Measurements from ENCODE around the gene LITAFD. TPM values are rescaled to one million over a fixed set of nuclear protein-coding genes. Genes with fewer than 3 reads are reported as not detected.

The LITAFD gene
- total RNA-seq, 1 experiment from 2014 or later: not detected

GRCh38 chr16:8894736-8895334 lies 12.7 kb downstream of the LITAFD start:
- ChIA-PET CTCF (no interaction called here), POLR2A (no interaction called here), RAD21 (ENCODE audit: low non-redundant PET in 1 of 2, low total read pairs in 2 of 2, uncharacterized antibody in 2 of 2, unreplicated experiment in 2 of 2) (no interaction called here)
- H3K9me2 ChIP-seq (ENCODE audit: insufficient read depth): no peaks in the 10 kb centered on the region
- intact Hi-C loops (cut with micrococcal nuclease): no loop called here
- peaks cover 52 to 67% of the 10 kb centered on the region in 2 experiments for H3K36me3 ChIP-seq (ENCODE audit: control insufficient read depth in 1 of 2, insufficient read depth in 2 of 2, low read length in 2 of 2)
- no peak overlapping the region for H2AFZ ChIP-seq (ENCODE audit: low read depth, low read length, poor library complexity, severe bottlenecking)
- no peaks in the 10 kb centered on the region for H3K9me3 ChIP-seq (ENCODE audit: control insufficient read depth in 1 of 2, insufficient read depth in 1 of 2, low read depth in 1 of 2, low read length in 2 of 2)
- BruUV-seq (replicated peaks): no TSS peak
- no peaks in the 10 kb centered on the region for H4K20me1 ChIP-seq (ENCODE audit: insufficient read depth)
- no peak for DNase-seq (ENCODE audit: low read depth, low spot score)
- H3K4me2 ChIP-seq (ENCODE audit: low read length): no peak overlapping the region
- H3K79me2 ChIP-seq (ENCODE audit: insufficient read depth, low read length): no peaks in the 10 kb centered on the region
- TF ChIP-seq CBX3 (IDR thresholded peaks at IDR 0.05; ENCODE audit: low read depth): no peak
- no peak overlapping the region for H3K4me3 ChIP-seq (replicated peaks in 1 of 2; ENCODE audit: low read depth in 1 of 2, low read length in 2 of 2)
- H3K27me3 ChIP-seq (ENCODE audit: insufficient read depth, low read length): no peaks in the 10 kb centered on the region
- H3K9ac ChIP-seq (ENCODE audit: low read length): no peak overlapping the region
- no peaks in the 10 kb centered on the region for H3K4me1 ChIP-seq (ENCODE audit: control insufficient read depth in 1 of 2, insufficient read depth in 2 of 2, low read length in 2 of 2)
- no peak for ATAC-seq
- H3K27ac ChIP-seq (ENCODE audit: low read depth, low read length): no peak overlapping the region

GRCh38 chr16:8898660-8899318 lies 16.6 kb downstream of the LITAFD start:
- no peak overlapping the region for H3K4me2 ChIP-seq (ENCODE audit: low read length)
- no TSS peak for BruUV-seq (replicated peaks)
- no peaks in the 10 kb centered on the region for H3K4me1 ChIP-seq (ENCODE audit: control insufficient read depth in 1 of 2, insufficient read depth in 2 of 2, low read length in 2 of 2)
- H3K9me2 ChIP-seq (ENCODE audit: insufficient read depth): no peaks in the 10 kb centered on the region
- ChIA-PET CTCF (interaction anchor here (1.0 to 2.0 kb wide), 2 partner anchors 10 to 38 kb away, joined by 4 to 6 read pairs; no protein-coding TSS in a partner anchor), RAD21 (ENCODE audit: low non-redundant PET in 1 of 2, low total read pairs in 2 of 2, uncharacterized antibody in 2 of 2, unreplicated experiment in 2 of 2) (no interaction called here), POLR2A (no interaction called here)
- no peaks in the 10 kb centered on the region for H3K9me3 ChIP-seq (ENCODE audit: control insufficient read depth in 1 of 2, insufficient read depth in 1 of 2, low read depth in 1 of 2, low read length in 2 of 2)
- H2AFZ ChIP-seq (ENCODE audit: low read depth, low read length, poor library complexity, severe bottlenecking): no peak overlapping the region
- no peak overlapping the region for H3K27ac ChIP-seq (ENCODE audit: low read depth, low read length)
- peaks cover 6% of the 10 kb centered on the region; the same call in 1 of the 2 replicates for H3K79me2 ChIP-seq (ENCODE audit: insufficient read depth, low read length)
- H3K27me3 ChIP-seq (ENCODE audit: insufficient read depth, low read length): no peaks in the 10 kb centered on the region
- peaks cover 72 to 80% of the 10 kb centered on the region in 2 experiments for H3K36me3 ChIP-seq (ENCODE audit: control insufficient read depth in 1 of 2, insufficient read depth in 2 of 2, low read length in 2 of 2)
- no peak overlapping the region for H3K9ac ChIP-seq (ENCODE audit: low read length)
- no peak for ATAC-seq
- H3K4me3 ChIP-seq (replicated peaks in 1 of 2; ENCODE audit: low read depth in 1 of 2, low read length in 2 of 2): no peak overlapping the region
- DNase-seq (ENCODE audit: low read depth, low spot score): no peak
- intact Hi-C loops (cut with micrococcal nuclease): no loop called here
- H4K20me1 ChIP-seq (ENCODE audit: insufficient read depth): peaks cover 8% of the 10 kb centered on the region; the same call in 1 of the 2 replicates
- TF ChIP-seq CEBPB (IDR thresholded peaks at IDR 0.05; ENCODE audit: low read depth) (no peak), ZFX (IDR thresholded peaks at IDR 0.05) (no peak), EZH2 (IDR thresholded peaks at IDR 0.05) (no peak), ZNF274 (IDR thresholded peaks at IDR 0.05; ENCODE audit: low read depth, low read length) (no peak), JUND (IDR thresholded peaks at IDR 0.05) (no peak), POLR2AphosphoS5 (IDR thresholded peaks at IDR 0.05; ENCODE audit: low read depth, low read length) (no peak), CBX3 (IDR thresholded peaks at IDR 0.05; ENCODE audit: low read depth) (no peak), CTCF (IDR thresholded peaks at IDR 0.05 in 2 of 3, conservative IDR thresholded peaks at IDR 0.05 in 1 of 3; ENCODE audit: borderline replicate concordance in 1 of 3, insufficient read depth in 1 of 3, low read depth in 2 of 3, low read length in 2 of 3) (no peak), ATF3 (IDR thresholded peaks at IDR 0.05) (no peak), SRF (IDR thresholded peaks at IDR 0.05; ENCODE audit: low read depth) (no peak), REST (IDR thresholded peaks at IDR 0.05; ENCODE audit: low read depth) (no peak), FOSL1 (IDR thresholded peaks at IDR 0.05; ENCODE audit: low read depth) (no peak), SP1 (IDR thresholded peaks at IDR 0.05; ENCODE audit: low read depth) (no peak), YY1 (IDR thresholded peaks at IDR 0.05; ENCODE audit: extremely low read depth, insufficient replicate concordance, low read depth, low read length) (no peak), RAD21 (IDR thresholded peaks at IDR 0.05; ENCODE audit: low read depth) (no peak)
